B cell (primary cell): Measurements from ENCODE around the gene HES1.

ENCODE experiments used
- CTCF ChIP-seq: fragments of 200-600 bp; IDR thresholded peaks from one replicate; pipeline ENCODE4 v1.8.0; 2022; ENCODE audit warnings: antibody characterized with exemption, mild to moderate bottlenecking
- EZH2 ChIP-seq: IDR thresholded peaks from 2 replicates; pipeline ENCODE4 v1.6.1; 2012; ENCODE audit warnings: borderline replicate concordance, low read depth, mild to moderate bottlenecking, moderate library complexity, low read length; ENCODE audit not compliant: insufficient read depth, poor library complexity, severe bottlenecking

GRCh38 chr3:194124193-194124592 lies 11.8 kb upstream of the HES1 start:
- no peak for TF ChIP-seq CTCF
- TF ChIP-seq EZH2 = no peak
